ENCODE results near the gene OR5H15.
"Not testable (repeated sequence)": the region's sequence is repeated elsewhere in the genome, so short reads cannot be mapped to it uniquely, and the experiment has no call there.

OR5H15 gene

DNA sequence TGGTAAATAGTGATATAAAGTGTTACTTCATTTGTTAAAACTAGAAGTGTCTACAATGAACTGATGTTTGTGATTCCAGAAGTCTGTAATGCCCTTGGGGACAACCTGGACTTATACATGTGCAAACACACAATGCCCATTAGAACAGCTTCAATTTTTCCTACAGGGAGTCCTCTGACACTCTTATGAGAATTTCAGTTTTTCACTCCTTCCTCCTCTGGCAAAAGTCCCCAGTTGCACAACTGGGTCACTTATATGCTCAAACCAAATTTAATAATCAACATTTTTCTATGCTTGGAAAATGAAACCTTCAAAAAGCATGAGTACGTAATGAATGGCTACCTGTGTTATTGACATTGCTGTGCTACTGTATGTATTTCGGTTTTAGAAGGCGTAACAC, at the start of gene OR5H15:
Gene OR5H15 (plus strand): TSS at position 301 of the 400 bp plus-strand sequence. CDS start 2,004 bp downstream, outside the sequence.
- Mint-ChIP-seq H3K36me3 (ENCODE audit: low read depth) (no peaks in the 10 kb centered on the region), H3K9me3 (no peaks in the 10 kb centered on the region), H3K4me3 (no peak within 1 kb of the TSS), H3K27ac (no peak within 1 kb of the TSS), H3K4me1 (ENCODE audit: low read depth) (peaks cover 3% of the 10 kb centered on the region), H3K27me3 (ENCODE audit: low read depth) (peaks cover 4% of the 10 kb centered on the region)
- DNase-seq (ENCODE audit: low spot score): no peak

DNA sequence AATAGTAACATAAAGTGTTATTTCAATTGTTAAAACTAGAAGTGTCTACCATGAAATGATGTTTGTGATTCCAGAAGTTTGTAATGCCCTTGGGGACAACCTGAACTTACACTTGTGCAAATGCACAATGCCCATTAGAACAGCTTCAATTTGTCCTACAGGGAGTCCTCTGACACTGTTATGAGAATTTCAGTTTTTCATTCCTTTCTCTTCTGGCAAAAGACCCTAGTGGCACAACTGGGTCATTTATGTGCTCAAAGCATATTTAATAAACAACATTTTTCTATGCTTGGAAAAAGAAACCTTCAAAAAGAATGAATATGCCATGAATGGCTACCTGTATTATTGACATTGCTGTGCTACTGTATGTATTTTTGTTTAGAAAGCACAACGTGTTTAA, 36.1 kb upstream of the OR5H15 start, which contains the start of gene OR5H1:
Gene OR5H1 (plus strand): TSS at position 301 of the 400 bp plus-strand sequence. CDS start 1,977 bp downstream, outside the sequence.
- Mint-ChIP-seq H3K36me3 (ENCODE audit: low read depth) (no peaks in the 10 kb centered on the region), H3K27me3 (ENCODE audit: low read depth) (no peaks in the 10 kb centered on the region), H3K4me1 (ENCODE audit: low read depth) (no peaks in the 10 kb centered on the region), H3K4me3 (no peak within 1 kb of the TSS), H3K27ac (no peak within 1 kb of the TSS), H3K9me3 (no peaks in the 10 kb centered on the region)
- no peak for DNase-seq (ENCODE audit: low spot score)

DNA sequence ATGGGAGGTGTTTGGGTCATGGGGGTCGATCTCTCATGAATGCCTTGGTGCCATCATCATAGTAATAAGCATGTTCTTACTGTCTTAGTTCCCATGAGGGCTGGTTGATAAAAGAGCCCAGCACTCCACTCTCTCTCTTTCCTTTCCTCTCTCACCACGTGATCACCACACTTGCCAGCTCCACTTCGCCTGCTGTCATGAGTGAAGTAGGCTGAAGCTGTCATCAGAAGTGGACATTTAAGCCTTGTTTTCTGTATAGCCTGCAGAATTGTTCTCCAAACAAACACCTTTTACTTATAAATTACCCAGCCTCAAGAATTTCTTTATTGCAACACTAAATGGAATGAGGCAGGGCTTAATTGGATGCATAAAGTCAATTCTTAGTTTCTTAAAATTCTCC, 29.9 kb upstream of the OR5H15 start:
- Mint-ChIP-seq H3K9me3 (no peaks in the 10 kb centered on the region), H3K27me3 (ENCODE audit: low read depth) (no peaks in the 10 kb centered on the region), H3K4me1 (ENCODE audit: low read depth) (no peaks in the 10 kb centered on the region), H3K36me3 (ENCODE audit: low read depth) (no peaks in the 10 kb centered on the region), H3K4me3 (no peak overlapping the region), H3K27ac (no peak overlapping the region)
- no peak for DNase-seq (ENCODE audit: low spot score)

GRCh38 chr3:98137826-98138557, 28.5 kb upstream of the OR5H15 start:
- H3K4me1 Mint-ChIP-seq (ENCODE audit: low read depth); H3K9me3 Mint-ChIP-seq; H3K36me3 Mint-ChIP-seq (ENCODE audit: low read depth); H3K27me3 Mint-ChIP-seq (ENCODE audit: low read depth); DNase-seq (ENCODE audit: low spot score); H3K27ac Mint-ChIP-seq; H3K4me3 Mint-ChIP-seq: not testable (repeated sequence)

GRCh38 chr3:98140531-98140930, 26.0 kb upstream of the OR5H15 start:
- Mint-ChIP-seq H3K27ac (no peak overlapping the region), H3K36me3 (ENCODE audit: low read depth) (no peaks in the 10 kb centered on the region), H3K4me3 (no peak overlapping the region), H3K27me3 (ENCODE audit: low read depth) (peaks cover 2% of the 10 kb centered on the region), H3K9me3 (no peaks in the 10 kb centered on the region), H3K4me1 (ENCODE audit: low read depth) (no peaks in the 10 kb centered on the region)
- DNase-seq (ENCODE audit: low spot score): no peak

DNA sequence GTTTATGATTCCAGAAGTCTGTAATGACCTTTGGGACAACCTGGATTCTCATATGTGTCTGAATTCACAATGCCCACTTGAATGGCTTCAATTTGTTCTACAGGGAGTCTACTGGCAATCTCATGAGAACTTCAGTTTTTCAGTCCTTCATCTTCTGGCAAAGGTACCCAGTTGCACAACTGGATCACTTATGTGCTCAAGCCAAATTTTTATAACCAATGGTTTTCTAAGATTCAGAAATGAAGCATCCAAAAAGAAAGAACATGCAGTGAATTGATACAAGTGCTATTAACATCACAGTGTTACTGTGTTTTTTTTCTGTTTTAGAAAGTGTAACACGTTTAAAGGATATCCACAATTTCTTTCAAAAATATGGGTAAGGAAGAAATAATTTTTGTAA, 19.3 kb upstream of the OR5H15 start, which contains the start of gene OR5H14:
Gene OR5H14 (plus strand): TSS at position 301 of the 400 bp plus-strand sequence. CDS start 1,907 bp downstream, outside the sequence.
- no peak within 1 kb of the TSS for H3K27ac Mint-ChIP-seq
- no peaks in the 10 kb centered on the region for H3K9me3 Mint-ChIP-seq

GRCh38 chr3:98148751-98149150, 17.7 kb upstream of the OR5H15 start:
- DNase-seq (ENCODE audit: low spot score): no peak
- H3K4me3 Mint-ChIP-seq: no peak overlapping the region

More for the DNA sequence above, 19.3 kb upstream of the OR5H15 start, which contains the start of gene OR5H14:
- H3K4me3 Mint-ChIP-seq: no peak within 1 kb of the TSS
- H3K27me3 Mint-ChIP-seq (ENCODE audit: low read depth): peaks cover 2% of the 10 kb centered on the region
- H3K36me3 Mint-ChIP-seq (ENCODE audit: low read depth): no peaks in the 10 kb centered on the region
- H3K4me1 Mint-ChIP-seq (ENCODE audit: low read depth): no peaks in the 10 kb centered on the region
- DNase-seq (ENCODE audit: low spot score): no peak

DNA sequence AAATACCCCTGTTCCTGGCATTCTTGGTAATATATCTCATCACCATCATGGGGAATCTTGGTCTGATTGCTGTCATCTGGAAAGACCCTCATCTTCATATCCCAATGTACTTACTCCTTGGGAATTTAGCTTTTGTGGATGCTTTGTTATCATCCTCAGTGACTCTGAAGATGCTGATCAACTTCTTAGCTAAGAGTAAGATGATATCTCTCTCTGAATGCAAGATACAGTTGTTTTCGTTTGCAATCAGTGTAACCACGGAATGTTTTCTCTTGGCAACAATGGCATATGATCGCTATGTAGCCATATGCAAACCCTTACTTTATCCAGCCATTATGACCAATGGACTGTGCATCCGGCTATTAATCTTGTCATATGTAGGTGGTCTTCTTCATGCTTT, 17.0 kb upstream of the OR5H15 start:
- H3K4me3 Mint-ChIP-seq; DNase-seq (ENCODE audit: low spot score); H3K4me1 Mint-ChIP-seq (ENCODE audit: low read depth); H3K36me3 Mint-ChIP-seq (ENCODE audit: low read depth); H3K9me3 Mint-ChIP-seq; H3K27ac Mint-ChIP-seq; H3K27me3 Mint-ChIP-seq (ENCODE audit: low read depth): not testable (repeated sequence)

More at GRCh38 chr3:98148751-98149150, 17.7 kb upstream of the OR5H15 start:
- no peaks in the 10 kb centered on the region for H3K27me3 Mint-ChIP-seq (ENCODE audit: low read depth)
- H3K9me3 Mint-ChIP-seq: no peaks in the 10 kb centered on the region
- H3K27ac Mint-ChIP-seq: no peak overlapping the region
- no peaks in the 10 kb centered on the region for H3K4me1 Mint-ChIP-seq (ENCODE audit: low read depth)
- no peaks in the 10 kb centered on the region for H3K36me3 Mint-ChIP-seq (ENCODE audit: low read depth)

DNA sequence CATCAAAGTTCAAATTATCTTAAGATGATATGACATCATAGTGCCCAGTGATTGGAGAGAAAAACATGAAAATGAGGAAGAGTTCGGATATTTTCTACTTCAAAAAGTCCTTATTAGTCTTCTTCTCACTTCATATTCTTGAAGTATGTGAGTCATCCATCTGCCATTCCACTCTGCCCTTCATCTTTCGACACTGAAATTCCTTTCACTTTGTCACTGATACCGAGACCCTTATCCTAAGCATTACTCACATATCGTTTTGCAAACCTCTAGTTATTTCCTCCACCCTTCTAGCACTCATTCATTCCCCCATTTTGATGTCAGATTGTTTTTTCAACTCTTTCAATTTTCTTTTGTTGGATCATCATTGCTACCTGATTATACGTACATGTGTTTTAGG, 15.3 kb upstream of the OR5H15 start:
- H3K36me3 Mint-ChIP-seq (ENCODE audit: low read depth): no peaks in the 10 kb centered on the region
- no peaks in the 10 kb centered on the region for H3K4me1 Mint-ChIP-seq (ENCODE audit: low read depth)
- H3K27ac Mint-ChIP-seq: no peak overlapping the region
- no peak overlapping the region for H3K4me3 Mint-ChIP-seq
- H3K9me3 Mint-ChIP-seq: no peaks in the 10 kb centered on the region
- DNase-seq (ENCODE audit: low spot score): no peak
- H3K27me3 Mint-ChIP-seq (ENCODE audit: low read depth): no peaks in the 10 kb centered on the region

DNA sequence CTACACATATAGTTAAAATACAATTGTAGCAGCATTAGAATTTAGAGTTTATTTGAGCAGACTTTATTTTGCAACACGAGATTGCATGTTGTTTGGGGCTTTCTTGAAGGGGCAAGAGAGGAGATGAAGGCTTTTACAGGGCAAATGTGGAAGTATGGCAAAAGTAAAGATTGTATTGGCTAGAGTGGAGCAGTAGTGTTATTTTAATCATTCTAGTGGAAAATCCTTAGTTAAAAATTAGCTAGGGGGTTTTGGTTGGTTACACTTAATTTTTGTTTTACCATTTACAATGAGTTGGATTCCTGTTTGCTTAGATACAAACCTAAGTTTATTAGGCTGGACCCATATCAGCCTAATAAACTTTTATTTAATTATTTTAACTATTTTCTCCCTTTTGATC, 4.6 kb downstream of the OR5H15 start:
- no peaks in the 10 kb centered on the region for H3K9me3 Mint-ChIP-seq
- no peaks in the 10 kb centered on the region for H3K36me3 Mint-ChIP-seq (ENCODE audit: low read depth)
- no peak overlapping the region for H3K4me3 Mint-ChIP-seq
- no peak for DNase-seq (ENCODE audit: low spot score)
- H3K27me3 Mint-ChIP-seq (ENCODE audit: low read depth): peaks cover 4% of the 10 kb centered on the region
- H3K4me1 Mint-ChIP-seq (ENCODE audit: low read depth): no peaks in the 10 kb centered on the region
- H3K27ac Mint-ChIP-seq: no peak overlapping the region

GRCh38 chr3:98172621-98173020, 6.1 kb downstream of the OR5H15 start:
- no peak for DNase-seq (ENCODE audit: low spot score)
- Mint-ChIP-seq H3K27me3 (ENCODE audit: low read depth) (peaks cover 4% of the 10 kb centered on the region), H3K36me3 (ENCODE audit: low read depth) (no peaks in the 10 kb centered on the region), H3K9me3 (no peaks in the 10 kb centered on the region), H3K4me3 (no peak overlapping the region), H3K27ac (no peak overlapping the region), H3K4me1 (ENCODE audit: low read depth) (no peaks in the 10 kb centered on the region)

- H3K4me3 Mint-ChIP-seq: no peak overlapping the region
- no peaks in the 10 kb centered on the region for H3K9me3 Mint-ChIP-seq
- H3K27ac Mint-ChIP-seq: no peak overlapping the region
- H3K36me3 Mint-ChIP-seq (ENCODE audit: low read depth): no peaks in the 10 kb centered on the region
- peaks cover 5% of the 10 kb centered on the region for H3K27me3 Mint-ChIP-seq (ENCODE audit: low read depth)
- no peaks in the 10 kb centered on the region for H3K4me1 Mint-ChIP-seq (ENCODE audit: low read depth)
- no peak for DNase-seq (ENCODE audit: low spot score)
These were observed 13.9 kb downstream of the OR5H15 start for GRCh38 chr3:98180319-98180890.

GRCh38 chr3:98182196-98182595, 15.7 kb downstream of the OR5H15 start:
- no peak overlapping the region for H3K4me3 Mint-ChIP-seq
- no peak for DNase-seq (ENCODE audit: low spot score)
- H3K36me3 Mint-ChIP-seq (ENCODE audit: low read depth): no peaks in the 10 kb centered on the region
- H3K27me3 Mint-ChIP-seq (ENCODE audit: low read depth): peaks cover 5% of the 10 kb centered on the region
- H3K4me1 Mint-ChIP-seq (ENCODE audit: low read depth): no peaks in the 10 kb centered on the region
- no peak overlapping the region for H3K27ac Mint-ChIP-seq
- no peaks in the 10 kb centered on the region for H3K9me3 Mint-ChIP-seq

DNA sequence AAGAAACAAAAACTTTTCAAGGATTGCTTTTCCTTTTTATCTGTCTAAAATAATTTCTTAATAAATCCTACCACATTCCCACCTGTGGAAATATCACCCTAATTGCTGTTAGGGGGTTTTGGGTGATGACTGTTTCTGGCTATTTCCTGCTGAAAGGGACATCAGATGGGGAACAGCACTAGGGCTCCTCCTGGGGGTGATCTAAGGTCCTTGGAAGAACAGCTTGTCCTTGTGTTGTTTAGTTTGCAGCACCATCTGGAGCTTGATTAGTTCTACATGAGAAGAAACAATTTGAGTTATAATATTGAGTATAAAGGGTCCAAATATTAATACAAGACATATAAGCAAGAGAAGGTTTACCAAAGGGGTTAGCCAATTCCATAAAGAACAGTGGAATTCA, 18.7 kb downstream of the OR5H15 start:
- peaks cover 4% of the 10 kb centered on the region for H3K4me1 Mint-ChIP-seq (ENCODE audit: low read depth)

More for the DNA sequence above, 18.7 kb downstream of the OR5H15 start:
- Mint-ChIP-seq H3K4me3 (no peak overlapping the region), H3K9me3 (no peaks in the 10 kb centered on the region), H3K36me3 (ENCODE audit: low read depth) (no peaks in the 10 kb centered on the region), H3K27ac (no peak overlapping the region), H3K27me3 (ENCODE audit: low read depth) (peaks cover 5% of the 10 kb centered on the region)
- DNase-seq (ENCODE audit: low spot score): no peak

Measured in T-helper 2 cell treated with Interferon-gamma antibody and Interleukin-4, amounts not matched to agents 5 μg/mL and 100 μg/mL, for 36 hours (primary cell).